IMR-90 (cell line): Measurements from ENCODE around the gene MAGEB16. TPM values are rescaled to one million over a fixed set of nuclear protein-coding genes. Genes with fewer than 3 reads are reported as not detected.

Experiments
- ATAC-seq: fragments of 200-7000 bp; cut with Tn5 transposase; 2 replicates; pipeline ENCODE4 v1.9.1; 2020; ENCODE audit warnings: low read depth, mild to moderate bottlenecking, moderate library complexity
- BruUV-seq: library from RNA; stranded (reverse); fragments of 400-500 nt; replicated peaks from 2 replicates; lab custom pipeline; 2021; lab: Mats Ljungman, UMichigan
- CTCF ChIA-PET: fragments of 300-600 bp; formaldehyde crosslinking; extraction: SDS; loops from one replicate; lab custom pipeline; 2021; ENCODE audit warnings: antibody characterized with exemption; lab: Yijun Ruan, JAX
- POLR2A ChIA-PET: fragments of 300-600 bp; sonication (Branson Sonifier 250); formaldehyde crosslinking; loops from one replicate; lab custom pipeline; 2022; ENCODE audit warnings: antibody characterized with exemption; ENCODE audit not compliant: unreplicated experiment; lab: Charles Lee
- DNase-seq: peaks from one replicate; pipeline ENCODE4 v3.0.0; 2013
- H2AFZ ChIP-seq: replicated peaks from 2 replicates; pipeline ENCODE3; 2013; ENCODE audit warnings: low read length, mild to moderate bottlenecking; ENCODE audit not compliant: poor library complexity
- H2AK5ac ChIP-seq: 2 replicates; pipeline ENCODE4 v1.6.1; 2013; ENCODE audit warnings: low read depth, low read length, inconsistent platforms
- H2AK9ac ChIP-seq: replicated peaks from 2 replicates; pipeline ENCODE3; 2013; ENCODE audit warnings: mild to moderate bottlenecking, low read depth, low read length, moderate library complexity; ENCODE audit not compliant: poor library complexity
- H2BK120ac ChIP-seq: 2 replicates; pipeline ENCODE4 v1.6.1; 2013; ENCODE audit warnings: low read depth, low read length, inconsistent platforms
- H2BK15ac ChIP-seq: 3 replicates; pipeline ENCODE4 v1.6.1; 2013; ENCODE audit warnings: low read depth, low read length, inconsistent platforms
- H2BK20ac ChIP-seq: 2 replicates; pipeline ENCODE4 v1.6.1; 2013; ENCODE audit warnings: low read depth, mild to moderate bottlenecking, inconsistent platforms, low read length, moderate library complexity
- H2BK5ac ChIP-seq: 2 replicates; pipeline ENCODE4 v1.6.1; 2013; ENCODE audit warnings: mild to moderate bottlenecking, low read depth, low read length, inconsistent platforms; ENCODE audit not compliant: poor library complexity, severe bottlenecking
- H3K14ac ChIP-seq: replicated peaks from 2 replicates; pipeline ENCODE4 v1.6.1; 2013; ENCODE audit warnings: low read depth, low read length, inconsistent platforms
- H3K18ac ChIP-seq: 2 replicates; pipeline ENCODE4 v1.6.1; 2013; ENCODE audit warnings: low read depth, low read length, control low read depth
- H3K23ac ChIP-seq: 2 replicates; pipeline ENCODE4 v1.6.1; 2013; ENCODE audit warnings: low read depth, low read length, inconsistent platforms
- H3K27ac ChIP-seq: 2 replicates; pipeline ENCODE4 v1.5.1; 2013; ENCODE audit warnings: mild to moderate bottlenecking, control low read depth, low read length; ENCODE audit not compliant: insufficient read depth
- H3K27me3 ChIP-seq: 2 replicates; pipeline ENCODE4 v1.6.1; 2013; ENCODE audit warnings: low read length; ENCODE audit not compliant: control insufficient read depth, insufficient read depth
- H3K36me3 ChIP-seq: 2 replicates; pipeline ENCODE4 v1.6.1; 2013; ENCODE audit warnings: low read length, mixed read lengths; ENCODE audit not compliant: control insufficient read depth, insufficient read depth
- H3K4ac ChIP-seq: 2 replicates; pipeline ENCODE4 v1.6.1; 2013; ENCODE audit warnings: low read depth, low read length, inconsistent platforms
- H3K4me1 ChIP-seq: 2 replicates; pipeline ENCODE4 v1.6.1; 2013; ENCODE audit warnings: low read length, mixed read lengths; ENCODE audit not compliant: control insufficient read depth, insufficient read depth
- H3K4me2 ChIP-seq: 2 replicates; pipeline ENCODE4 v1.6.1; 2013; ENCODE audit warnings: low read depth, mild to moderate bottlenecking, control low read depth, low read length, moderate library complexity
- H3K4me3 ChIP-seq: 2 replicates; pipeline ENCODE4 v1.5.1; 2013; ENCODE audit warnings: low read depth, mild to moderate bottlenecking, control low read depth, low read length, moderate library complexity; ENCODE audit not compliant: insufficient read depth
- H3K56ac ChIP-seq: 2 replicates; pipeline ENCODE4 v1.6.1; 2013; ENCODE audit warnings: low read length, inconsistent platforms; ENCODE audit not compliant: insufficient read depth; ENCODE audit errors: extremely low read depth
- H3K79me1 ChIP-seq, 2 experiments: 2 replicates each; pipeline ENCODE4 v1.6.1; 2013; ENCODE audit warnings: low read length in 2 of 2, inconsistent platforms in 1 of 2, low read depth in 1 of 2
- H3K9ac ChIP-seq: 2 replicates; pipeline ENCODE4 v1.6.1; 2013; ENCODE audit warnings: low read depth, low read length, control low read depth
- H3K9me1 ChIP-seq: 2 replicates; pipeline ENCODE4 v1.6.1; 2013; ENCODE audit warnings: low read length, inconsistent platforms; ENCODE audit not compliant: insufficient read depth
- H3K9me3 ChIP-seq: 2 replicates; pipeline ENCODE4 v1.6.1; 2013; ENCODE audit warnings: low read length; ENCODE audit not compliant: control insufficient read depth, insufficient read depth
- H4K20me1 ChIP-seq: 2 replicates; pipeline ENCODE4 v1.6.1; 2013; ENCODE audit warnings: low read length, inconsistent platforms; ENCODE audit not compliant: insufficient read depth
- H4K5ac ChIP-seq: 2 replicates; pipeline ENCODE4 v1.6.1; 2013; ENCODE audit warnings: mild to moderate bottlenecking, low read depth, low read length, control low read depth
- H4K8ac ChIP-seq, 2 experiments: 2 replicates each; pipeline ENCODE4 v1.6.1; 2013; ENCODE audit warnings: low read depth in 2 of 2, low read length in 2 of 2, control low read depth in 1 of 2, inconsistent platforms in 1 of 2
- H4K91ac ChIP-seq: 2 replicates; pipeline ENCODE4 v1.6.1; 2013; ENCODE audit warnings: low read depth, low read length, inconsistent platforms; ENCODE audit not compliant: insufficient read depth
- BHLHE40 ChIP-seq: fragments of 150-350 bp; IDR thresholded peaks from 2 replicates; pipeline ENCODE4 v1.6.1; 2016; ENCODE audit warnings: mild to moderate bottlenecking, low read depth, low read length
- CEBPB ChIP-seq: IDR thresholded peaks from 2 replicates; pipeline ENCODE4 v1.6.1; 2012; ENCODE audit warnings: low read depth, low read length, improper control_type of control experiment
- CHD1 ChIP-seq: IDR thresholded peaks from 2 replicates; pipeline ENCODE4 v1.6.1; 2012; ENCODE audit warnings: low read depth, low read length, improper control_type of control experiment
- CTCF ChIP-seq: conservative IDR thresholded peaks from 2 replicates; pipeline ENCODE4 v1.5.1; 2012; ENCODE audit warnings: mild to moderate bottlenecking, low read depth, low read length, improper control_type of control experiment
- ELK1 ChIP-seq: fragments of 150-350 bp; IDR thresholded peaks from 2 replicates; pipeline ENCODE4 v1.6.1; 2016; ENCODE audit warnings: low read depth, mild to moderate bottlenecking, low read length, moderate library complexity, borderline replicate concordance
- FOS ChIP-seq: fragments of 150-350 bp; IDR thresholded peaks from 2 replicates; pipeline ENCODE4 v1.6.1; 2016; ENCODE audit warnings: low read depth, low read length
- MAFK ChIP-seq: IDR thresholded peaks from 2 replicates; pipeline ENCODE4 v1.6.1; 2012; ENCODE audit warnings: low read depth, low read length, improper control_type of control experiment
- MAZ ChIP-seq: IDR thresholded peaks from 2 replicates; pipeline ENCODE4 v1.6.1; 2012; ENCODE audit warnings: low read depth, mild to moderate bottlenecking, low read length, improper control_type of control experiment, moderate library complexity, borderline replicate concordance
- MXI1 ChIP-seq: IDR thresholded peaks from 2 replicates; pipeline ENCODE4 v1.6.1; 2012; ENCODE audit warnings: low read depth, mild to moderate bottlenecking, low read length, moderate library complexity, borderline replicate concordance
- NFE2L2 ChIP-seq: fragments of 150-350 bp; IDR thresholded peaks from 2 replicates; pipeline ENCODE4 v1.6.1; 2016; ENCODE audit warnings: low read depth, mild to moderate bottlenecking, low read length
- POLR2A ChIP-seq: IDR thresholded peaks from 2 replicates; pipeline ENCODE4 v1.6.1; 2012; ENCODE audit warnings: mild to moderate bottlenecking, low read depth, low read length
- RAD21 ChIP-seq: IDR thresholded peaks from 2 replicates; pipeline ENCODE4 v1.6.1; 2012; ENCODE audit warnings: low read length, improper control_type of control experiment
- RCOR1 ChIP-seq: IDR thresholded peaks from 2 replicates; pipeline ENCODE4 v1.6.1; 2012; ENCODE audit warnings: mild to moderate bottlenecking, low read length, improper control_type of control experiment; ENCODE audit not compliant: insufficient replicate concordance
- RFX5 ChIP-seq: IDR thresholded peaks from 2 replicates; pipeline ENCODE4 v1.8.0; 2012; ENCODE audit warnings: low read depth, mild to moderate bottlenecking, low read length, moderate library complexity
- SMC3 ChIP-seq: fragments of 150-350 bp; IDR thresholded peaks from 2 replicates; pipeline ENCODE4 v1.6.1; 2016; ENCODE audit warnings: low read depth, mild to moderate bottlenecking, antibody characterized with exemption, low read length, moderate library complexity
- USF2 ChIP-seq: fragments of 150-350 bp; IDR thresholded peaks from 2 replicates; pipeline ENCODE4 v1.6.1; 2017; ENCODE audit warnings: mild to moderate bottlenecking, antibody characterized with exemption, low read length, low read depth
- WGBS, 2 experiments: methylation state at CpG; one replicate each; pipeline versions ENCODE4 v1.1.5 to v1.1.7; 2013; ENCODE audit warnings: missing lambda C conversion rate in 2 of 2; ENCODE audit not compliant: insufficient read length in 1 of 2; ENCODE audit errors: extremely low coverage in 2 of 2; 5-methylcytosine and 5-hydroxymethylcytosine counted together
- dilution Hi-C: fragments of 300-500 bp; cut with HindIII; formaldehyde crosslinking; loops from one replicate; pipeline ENCODE4 v1.14.3; 2018; ENCODE audit warnings: low sequenced_read_pairs; ENCODE audit not compliant: unreplicated experiment
- in situ Hi-C: fragments of 300-500 bp; cut with MboI; formaldehyde crosslinking; loops from 3 replicates; pipeline ENCODE4 v1.14.3; 2019; ENCODE audit warnings: low sequenced_read_pairs, inconsistent platforms, mixed read lengths
- intact Hi-C: fragments of 100-400 bp; cut with micrococcal nuclease; formaldehyde crosslinking; loops from 2 replicates; pipeline ENCODE4 v1.10.0; 2022
- polyA plus RNA-seq, 3 experiments: library from polyadenylated mRNA; depleted of rRNA; stranded (reverse); fragments of >200 nt; gene quantifications; 2 replicates each; pipeline ENCODE4 v1.2.3, GENCODE V29; 2012; ENCODE audit warnings: low replicate concordance in 1 of 3
- total RNA-seq: library from RNA; depleted of rRNA; stranded (reverse); fragments of >200 nt; gene quantifications from 2 replicates; pipeline ENCODE4 v1.2.3, GENCODE V29; 2012

Gene MAGEB16
- total and polyA plus RNA-seq, 2 of the 4 experiments (the other 2 are of a cell fraction) = not detected

DNA sequence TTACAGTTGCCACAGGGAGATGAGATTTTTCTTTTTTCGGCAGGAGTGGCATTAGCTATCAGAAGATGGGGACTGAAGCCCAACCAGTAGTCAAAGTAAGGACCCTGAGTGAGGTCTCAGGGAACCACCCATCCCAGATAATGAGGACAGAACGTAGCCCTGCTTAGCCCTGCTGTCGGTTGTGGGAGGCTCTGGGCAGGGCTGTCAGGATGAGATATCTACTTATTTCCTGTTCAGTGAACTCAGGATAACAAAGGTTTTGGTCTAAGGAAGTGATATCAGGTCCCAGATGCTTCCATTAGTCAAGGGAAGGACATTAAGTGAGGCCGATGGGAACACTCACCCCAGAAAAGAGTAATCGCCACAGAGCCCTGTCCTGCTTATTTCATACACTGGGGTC, 2.3 kb downstream of the MAGEB16 start:
- no peak overlapping the region for H2BK5ac ChIP-seq
- ChIA-PET CTCF (no interaction called here), POLR2A (no interaction called here)
- no peaks in the 10 kb centered on the region for H3K36me3 ChIP-seq
- intact Hi-C loops = no loop called here
- no peak for ATAC-seq
- no peak overlapping the region for H4K8ac ChIP-seq
- H3K4me2 ChIP-seq = no peak overlapping the region
- no peaks in the 10 kb centered on the region for H4K20me1 ChIP-seq
- no peak overlapping the region for H2AFZ ChIP-seq
- H3K14ac ChIP-seq = no peak overlapping the region
- no peak overlapping the region for H4K91ac ChIP-seq
- no peak overlapping the region for H3K23ac ChIP-seq
- H3K79me1 ChIP-seq = no peaks in the 10 kb centered on the region
- H3K4me3 ChIP-seq = no peak overlapping the region
- no peak overlapping the region for H2BK20ac ChIP-seq
- no peaks in the 10 kb centered on the region for H3K4me1 ChIP-seq
- H3K18ac ChIP-seq = no peak overlapping the region
- H3K9me1 ChIP-seq = no peaks in the 10 kb centered on the region
- BruUV-seq = no TSS peak
- no peaks in the 10 kb centered on the region for H3K27me3 ChIP-seq
- H2AK9ac ChIP-seq = no peak overlapping the region
- in situ Hi-C loops = no loop called here
- H3K4ac ChIP-seq = no peak overlapping the region
- no peak overlapping the region for H4K5ac ChIP-seq
- H2AK5ac ChIP-seq = no peak overlapping the region
- H3K27ac ChIP-seq = no peak overlapping the region
- H3K9me3 ChIP-seq = peaks cover 6% of the 10 kb centered on the region
- DNase-seq = no peak
- no peak overlapping the region for H3K56ac ChIP-seq
- H2BK15ac ChIP-seq = no peak overlapping the region
- TF ChIP-seq BHLHE40 (no peak), MAZ (no peak), CEBPB (no peak), SMC3 (no peak), RAD21 (no peak), RCOR1 (no peak), NFE2L2 (no peak), RFX5 (no peak), FOS (no peak), CHD1 (no peak), USF2 (no peak), MAFK (no peak), POLR2A (no peak), MXI1 (no peak), CTCF (no peak), ELK1 (no peak)
- no CpG with 5 or more reads among the region's 5 CpGs for WGBS, 2 experiments
- dilution Hi-C loops = no loop called here
- no peak overlapping the region for H2BK120ac ChIP-seq
- H3K9ac ChIP-seq = no peak overlapping the region
